ENCODE measurements around the gene RFT1.

The RFT1 gene

DNA sequence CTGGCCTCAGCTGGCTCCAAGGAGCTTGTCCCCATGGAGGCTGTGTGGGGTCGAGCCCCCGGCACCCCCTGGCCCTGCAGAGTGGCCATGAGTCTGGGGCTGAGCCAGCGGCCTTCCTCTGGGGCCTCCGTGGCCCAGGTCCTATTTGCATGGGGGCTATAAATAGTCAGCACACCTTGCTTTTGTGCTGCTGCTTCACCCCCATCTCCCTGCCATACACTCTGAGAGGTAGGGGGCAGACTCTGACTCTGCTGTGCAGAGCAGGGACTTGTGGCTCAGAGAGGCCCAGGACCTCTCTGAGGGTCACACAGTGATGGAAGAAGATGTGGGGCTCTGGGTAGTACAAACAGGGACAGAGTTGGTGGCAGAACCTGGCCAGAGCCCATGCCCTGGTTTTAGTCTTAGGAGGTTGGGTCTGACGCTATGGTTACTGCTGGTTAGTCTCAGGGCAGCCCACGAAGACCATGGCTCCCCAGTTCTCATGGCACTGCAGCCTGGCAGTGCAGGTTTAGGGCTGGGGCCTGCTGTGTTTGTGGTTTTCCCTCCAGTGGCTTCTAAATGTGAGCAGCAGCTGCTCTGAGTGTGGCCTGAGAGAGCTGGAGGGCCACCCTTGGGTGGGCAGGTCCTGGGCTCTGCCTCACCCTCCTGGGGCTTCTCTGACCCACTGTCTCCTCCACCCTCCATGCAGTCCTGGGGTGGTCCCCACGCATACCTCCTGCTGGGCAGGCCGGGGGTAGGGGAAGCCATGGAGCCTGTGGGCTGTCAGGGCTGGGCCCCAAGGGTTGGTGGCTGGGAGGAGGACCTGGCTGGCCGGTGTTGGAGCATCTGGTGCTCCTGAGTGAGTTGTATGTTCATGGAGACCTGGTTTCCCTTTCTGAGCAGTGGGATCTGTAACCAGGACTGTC lies 44.4 kb upstream of the RFT1 start:
- intact Hi-C loops (cut with DNase I; ENCODE audit: low total_unique reads) = no loop called here
- Histone ChIP-seq H3K36me3 (peaks cover 13 to 52% (median 15%) of the 10 kb centered on the region in 3 donors), H3K9me3 (no peaks in the 10 kb centered on the region)

DNA sequence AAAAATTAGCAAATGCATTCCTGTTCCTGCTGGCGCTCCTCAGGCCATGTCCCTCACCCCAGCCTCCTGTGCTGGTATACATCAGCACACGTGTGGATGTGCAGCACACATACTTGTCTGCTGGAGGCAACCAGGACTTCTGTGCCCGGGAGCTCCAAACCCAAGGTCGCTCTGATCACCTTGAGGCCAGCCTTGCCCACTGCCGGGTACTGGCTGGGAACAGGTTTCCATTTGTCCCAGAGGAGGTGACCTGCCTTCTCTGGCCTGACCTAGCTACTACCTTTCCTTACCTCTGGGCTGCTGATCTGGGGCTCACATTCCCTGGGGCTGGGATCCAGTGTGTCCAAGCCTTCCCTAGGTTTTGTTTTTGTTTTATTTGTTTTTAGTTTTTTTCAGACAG lies 42.9 kb upstream of the RFT1 start:
- H3K4me3 ChIP-seq = no peak overlapping the region
- no peaks in the 10 kb centered on the region for H3K9me3 ChIP-seq
- H3K27me3 ChIP-seq = no peaks in the 10 kb centered on the region
- TF ChIP-seq, protein P1, sequence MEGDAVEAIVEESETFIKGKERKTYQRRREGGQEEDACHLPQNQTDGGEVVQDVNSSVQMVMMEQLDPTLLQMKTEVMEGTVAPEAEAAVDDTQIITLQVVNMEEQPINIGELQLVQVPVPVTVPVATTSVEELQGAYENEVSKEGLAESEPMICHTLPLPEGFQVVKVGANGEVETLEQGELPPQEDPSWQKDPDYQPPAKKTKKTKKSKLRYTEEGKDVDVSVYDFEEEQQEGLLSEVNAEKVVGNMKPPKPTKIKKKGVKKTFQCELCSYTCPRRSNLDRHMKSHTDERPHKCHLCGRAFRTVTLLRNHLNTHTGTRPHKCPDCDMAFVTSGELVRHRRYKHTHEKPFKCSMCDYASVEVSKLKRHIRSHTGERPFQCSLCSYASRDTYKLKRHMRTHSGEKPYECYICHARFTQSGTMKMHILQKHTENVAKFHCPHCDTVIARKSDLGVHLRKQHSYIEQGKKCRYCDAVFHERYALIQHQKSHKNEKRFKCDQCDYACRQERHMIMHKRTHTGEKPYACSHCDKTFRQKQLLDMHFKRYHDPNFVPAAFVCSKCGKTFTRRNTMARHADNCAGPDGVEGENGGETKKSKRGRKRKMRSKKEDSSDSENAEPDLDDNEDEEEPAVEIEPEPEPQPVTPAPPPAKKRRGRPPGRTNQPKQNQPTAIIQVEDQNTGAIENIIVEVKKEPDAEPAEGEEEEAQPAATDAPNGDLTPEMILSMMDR (IDR thresholded peaks at IDR 0.05) = no peak
- no peak for DNase-seq
- peaks cover 0 to 38% (median 4%) of the 10 kb centered on the region in 4 donors for H3K4me1 ChIP-seq
- intact Hi-C loops (cut with DNase I; ENCODE audit: low total_unique reads) = no loop called here
- H3K36me3 ChIP-seq = peaks cover 0 to 37% (median under 1%) of the 10 kb centered on the region in 3 donors
- H3K27ac ChIP-seq = no peak overlapping the region

More for the DNA sequence above, 44.4 kb upstream of the RFT1 start:
- no peak overlapping the region for H3K27ac ChIP-seq
- H3K4me1 ChIP-seq = peaks cover 0 to 26% (median 3%) of the 10 kb centered on the region in 4 donors
- TF ChIP-seq, protein P1 (IDR thresholded peaks at IDR 0.05) = no peak
- no peaks in the 10 kb centered on the region for H3K27me3 ChIP-seq
- no peak for DNase-seq
- no peak overlapping the region for H3K4me3 ChIP-seq

DNA sequence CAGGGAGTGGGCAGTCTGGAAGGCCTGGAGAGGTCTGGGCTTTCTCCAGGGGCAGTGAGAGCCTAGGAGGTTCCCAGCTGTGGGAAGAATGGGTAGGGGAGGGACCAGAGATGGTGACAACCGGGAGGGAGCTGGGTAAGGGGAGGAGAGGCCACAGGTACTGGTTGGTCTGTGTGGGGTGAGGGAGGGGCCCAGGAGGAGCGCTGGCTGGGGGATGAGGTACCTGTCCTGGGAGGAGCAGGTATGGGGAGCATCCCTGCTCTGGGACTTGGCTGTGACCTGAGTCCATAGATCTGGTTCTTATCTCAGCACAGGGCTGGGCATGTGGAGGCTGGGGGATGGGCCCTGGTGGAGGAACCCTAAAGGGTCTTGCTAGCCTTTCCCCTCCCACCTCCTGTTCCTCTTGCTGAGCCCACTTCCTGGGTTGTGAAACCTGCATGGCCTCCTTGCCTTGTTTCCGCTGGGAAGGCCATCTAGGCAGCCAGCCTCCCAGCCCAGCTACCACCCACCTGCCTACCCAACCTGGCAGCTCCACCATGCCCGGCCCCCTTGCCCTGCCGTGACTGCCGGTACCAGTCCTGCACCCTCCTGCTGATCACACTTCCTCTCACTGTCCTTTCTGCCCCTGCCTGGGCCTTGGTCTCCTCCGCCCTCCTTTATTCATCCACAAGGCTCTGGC lies 41.7 kb upstream of the RFT1 start:
- no peak overlapping the region for H3K27ac ChIP-seq

DNA sequence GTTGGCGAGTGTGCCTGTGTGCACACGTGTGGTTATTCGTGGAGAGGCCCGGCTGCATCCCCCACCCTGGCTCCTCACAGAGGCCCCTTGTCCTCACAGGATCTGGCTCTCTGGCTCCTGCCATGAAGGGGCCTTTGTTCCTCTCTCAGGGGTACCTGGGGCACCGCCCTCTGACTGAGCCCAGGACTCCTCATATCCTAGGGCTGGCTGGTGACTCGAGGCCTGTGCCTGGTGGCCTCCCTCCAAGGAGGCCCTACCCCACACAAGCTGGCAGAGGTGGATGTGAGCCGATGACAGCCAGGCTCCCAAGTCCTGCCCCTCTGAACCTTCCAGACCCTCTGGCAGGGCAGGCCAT lies 40.8 kb upstream of the RFT1 start:
- Histone ChIP-seq H3K27me3 (no peaks in the 10 kb centered on the region), H3K36me3 (peaks cover 0 to 32% (median 0%) of the 10 kb centered on the region in 3 donors), H3K27ac (no peak overlapping the region), H3K9me3 (no peaks in the 10 kb centered on the region), H3K4me1 (peaks cover 0 to 50% (median 19%) of the 10 kb centered on the region in 4 donors), H3K4me3 (no peak overlapping the region)
- TF ChIP-seq, protein P1 (IDR thresholded peaks at IDR 0.05) = no peak
- DNase-seq = no peak
- intact Hi-C loops (cut with DNase I; ENCODE audit: low total_unique reads) = no loop called here

More for the DNA sequence above, 41.7 kb upstream of the RFT1 start:
- DNase-seq = no peak
- intact Hi-C loops (cut with DNase I; ENCODE audit: low total_unique reads) = no loop called here
- H3K36me3 ChIP-seq = peaks cover 0 to 35% (median 0%) of the 10 kb centered on the region in 3 donors
- peaks cover 0 to 42% (median 11%) of the 10 kb centered on the region in 4 donors for H3K4me1 ChIP-seq
- H3K4me3 ChIP-seq = no peak overlapping the region
- TF ChIP-seq, protein P1 (IDR thresholded peaks at IDR 0.05) = no peak
- H3K27me3 ChIP-seq = no peaks in the 10 kb centered on the region
- no peaks in the 10 kb centered on the region for H3K9me3 ChIP-seq

DNA sequence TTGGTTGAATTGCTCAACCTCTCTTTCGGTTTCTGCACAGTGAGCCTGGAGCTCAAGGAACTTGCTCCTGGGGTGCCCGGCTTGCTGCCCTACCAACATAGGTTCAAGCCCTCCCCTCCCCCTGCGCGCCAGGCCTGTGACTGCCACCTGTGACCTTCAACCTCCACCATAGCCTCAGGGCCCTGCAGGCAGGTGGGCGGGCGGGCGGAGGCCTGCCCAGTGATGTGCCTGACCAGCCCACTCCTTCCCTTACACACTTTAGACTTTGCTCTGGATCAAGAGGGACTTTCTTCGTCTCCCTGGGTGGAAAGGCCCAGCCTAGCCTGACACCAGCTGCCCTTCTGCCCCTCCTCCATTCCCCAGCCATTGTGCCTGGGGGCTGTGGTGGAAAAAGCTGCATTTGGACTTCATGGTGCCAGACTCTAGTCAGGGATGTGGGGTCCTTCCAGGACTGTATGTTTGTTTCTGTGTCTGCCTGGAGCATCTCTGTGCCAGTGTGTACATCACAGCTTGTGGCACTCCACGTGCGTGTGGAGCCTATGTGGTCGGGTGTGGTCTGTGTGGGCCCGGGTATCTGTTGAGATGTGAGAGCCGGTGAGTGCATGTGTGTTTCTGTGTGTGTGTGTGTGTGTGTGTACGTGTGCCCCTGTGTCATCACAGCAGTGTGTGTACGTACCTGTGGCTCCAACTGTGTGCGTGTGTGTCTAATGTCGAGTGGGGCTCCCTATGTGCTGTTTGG lies 40.3 kb upstream of the RFT1 start:
- Histone ChIP-seq H3K27ac (no peak overlapping the region), H3K4me1 (peaks cover 0 to 52% (median 20%) of the 10 kb centered on the region in 4 donors), H3K27me3 (no peaks in the 10 kb centered on the region), H3K9me3 (no peaks in the 10 kb centered on the region), H3K4me3 (no peak overlapping the region), H3K36me3 (peaks cover 0 to 27% (median under 1%) of the 10 kb centered on the region in 3 donors)
- TF ChIP-seq, protein P1 (IDR thresholded peaks at IDR 0.05) = no peak
- intact Hi-C loops (cut with DNase I; ENCODE audit: low total_unique reads) = no loop called here
- no peak for DNase-seq
